Stimulated activated CD8-positive, alpha-beta memory T cell treated with anti-CD3 and anti-CD28 coated beads, Interleukin-15, amount 100 ng/mL, for 24 hours (primary cell): ENCODE measurements around the gene PTPRD.

Experiments used
- DNase-seq: peaks from one replicate; pipeline ENCODE4 v3.0.0-alpha.2; 2020; ENCODE audit warnings: low read depth

PTPRD gene

GRCh38 chr9:8432224-8432623, 2180.6 kb downstream of the PTPRD start:
- no peak for DNase-seq

GRCh38 chr9:8431505-8431904, 2181.3 kb downstream of the PTPRD start:
- DNase-seq = no peak

GRCh38 chr9:8430945-8431344, 2181.9 kb downstream of the PTPRD start:
- DNase-seq = no peak

- DNase-seq = no peak
These were observed 2183.0 kb downstream of the PTPRD start for GRCh38 chr9:8429768-8430167.

GRCh38 chr9:8429157-8429556, 2183.6 kb downstream of the PTPRD start:
- DNase-seq = no peak

- DNase-seq = no peak
These were observed 2184.4 kb downstream of the PTPRD start for GRCh38 chr9:8428389-8428788.

- DNase-seq = no peak
These were observed 2187.9 kb downstream of the PTPRD start for GRCh38 chr9:8424786-8425410.

GRCh38 chr9:8420416-8420815, 2192.4 kb downstream of the PTPRD start:
- DNase-seq = no peak

- DNase-seq = no peak
These were observed 2193.1 kb downstream of the PTPRD start for GRCh38 chr9:8419596-8420275.

GRCh38 chr9:8417341-8417740, 2195.5 kb downstream of the PTPRD start:
- DNase-seq = no peak

- DNase-seq = no peak
These were observed 2200.5 kb downstream of the PTPRD start for GRCh38 chr9:8412327-8412726.

- no peak for DNase-seq
These were observed 2204.1 kb downstream of the PTPRD start for GRCh38 chr9:8408575-8409190.

GRCh38 chr9:8401961-8402705, 2210.7 kb downstream of the PTPRD start:
- no peak for DNase-seq

- no peak for DNase-seq
These were observed 2212.4 kb downstream of the PTPRD start for GRCh38 chr9:8400378-8400777.

- no peak for DNase-seq
These were observed 2217.8 kb downstream of the PTPRD start for GRCh38 chr9:8395022-8395421.

- DNase-seq = no peak
These were observed 2218.5 kb downstream of the PTPRD start for GRCh38 chr9:8394341-8394740.

GRCh38 chr9:8392866-8393265, 2219.9 kb downstream of the PTPRD start:
- no peak for DNase-seq

GRCh38 chr9:8391566-8391965, 2221.2 kb downstream of the PTPRD start:
- DNase-seq = no peak

- DNase-seq = no peak
These were observed 2221.7 kb downstream of the PTPRD start for GRCh38 chr9:8391132-8391531.

- DNase-seq = no peak
These were observed 2222.2 kb downstream of the PTPRD start for GRCh38 chr9:8390571-8390970.

GRCh38 chr9:8389531-8389930, 2223.3 kb downstream of the PTPRD start:
- DNase-seq = no peak

GRCh38 chr9:8388132-8388531, 2224.7 kb downstream of the PTPRD start:
- no peak for DNase-seq

GRCh38 chr9:8384091-8384490, 2228.7 kb downstream of the PTPRD start:
- DNase-seq = no peak
